Measurements from ENCODE around the gene GLCCI1.
A peak's percentile ranks its signal among the peaks of the same experiment; 100 is the strongest.

GLCCI1 gene

DNA sequence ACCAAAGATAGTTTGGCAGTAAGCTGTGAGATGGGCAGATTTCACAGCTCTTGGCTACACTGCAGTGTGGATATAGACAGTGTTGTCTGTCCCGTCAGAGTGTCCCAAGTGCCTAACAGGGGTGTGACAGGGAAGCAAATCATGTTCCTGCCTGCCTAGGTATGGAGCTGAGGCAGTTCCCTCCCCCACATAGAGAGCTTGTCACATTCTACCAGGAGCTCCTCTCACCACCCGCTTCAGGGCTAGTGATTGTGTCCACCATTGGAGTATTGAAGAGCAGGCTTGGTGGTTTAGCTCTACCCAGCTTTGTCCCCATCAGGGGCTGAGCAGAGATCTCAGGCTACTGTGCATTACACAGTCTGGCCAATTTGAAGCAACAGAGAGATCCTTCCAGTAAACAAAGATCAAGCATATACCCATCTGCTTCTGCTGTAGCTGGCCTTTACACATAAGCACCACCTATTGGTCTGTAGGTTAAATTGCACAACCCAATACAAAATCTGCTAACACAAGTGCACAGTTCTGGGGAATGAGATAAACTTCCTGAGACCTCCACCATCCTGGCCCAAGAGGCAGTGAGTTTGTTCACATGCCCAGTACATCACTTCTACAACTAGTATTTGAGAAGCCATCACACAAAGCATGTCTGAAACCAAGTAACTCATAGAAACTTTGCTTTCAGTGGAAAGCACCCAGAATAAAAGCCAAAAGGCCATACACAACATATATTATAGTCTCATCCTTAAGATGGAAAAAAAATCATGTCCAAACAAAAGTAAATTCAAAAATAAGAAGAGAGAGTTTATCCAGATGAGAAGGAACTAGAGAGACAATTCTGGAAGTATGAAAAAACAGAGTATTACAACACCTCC lies 67.3 kb downstream of the GLCCI1 start:
- H4K5ac ChIP-seq (ENCODE audit: low read length): no peak overlapping the region
- no peaks in the 10 kb centered on the region for H3K4me1 ChIP-seq (ENCODE audit: control insufficient read depth, low read depth, low read length)
- H3K79me1 ChIP-seq (ENCODE audit: low read length): no peaks in the 10 kb centered on the region
- H3K4me2 ChIP-seq (ENCODE audit: low read length): no peak overlapping the region
- H2BK120ac ChIP-seq (ENCODE audit: low read depth, low read length): no peak overlapping the region
- no peak overlapping the region for H3K4me3 ChIP-seq (ENCODE audit: low read length)
- H3K36me3 ChIP-seq (ENCODE audit: control insufficient read depth, insufficient read depth, low read length): no peaks in the 10 kb centered on the region
- H3K4ac ChIP-seq (ENCODE audit: low read depth, low read length): no peak overlapping the region
- DNase-seq: peak; percentile 66
- H3K79me2 ChIP-seq (ENCODE audit: control insufficient read depth, insufficient read depth, low read length): no peaks in the 10 kb centered on the region
- H3K27me3 ChIP-seq (ENCODE audit: insufficient read depth, low read length, poor library complexity): no peaks in the 10 kb centered on the region
- H2BK5ac ChIP-seq (ENCODE audit: low read length): no peak overlapping the region
- H3K27ac ChIP-seq (ENCODE audit: low read depth, low read length): no peak overlapping the region
- H3K9ac ChIP-seq (ENCODE audit: low read length): no peak overlapping the region
- no peak overlapping the region for H2BK15ac ChIP-seq (replicated peaks; ENCODE audit: low read depth)
- no peak overlapping the region for H4K8ac ChIP-seq (ENCODE audit: low read depth, low read length)
- no peak overlapping the region for H3K23ac ChIP-seq (ENCODE audit: low read length)
- no peak overlapping the region for H2AK5ac ChIP-seq (ENCODE audit: low read length)
- no peak overlapping the region for H3K18ac ChIP-seq (ENCODE audit: low read length)
- no CpG with 5 or more reads among the region's 2 CpGs for WGBS (ENCODE audit: extremely low coverage, insufficient coverage, low lambda C conversion rate)
- no peak overlapping the region for H3K56ac ChIP-seq (ENCODE audit: low read length)

DNA sequence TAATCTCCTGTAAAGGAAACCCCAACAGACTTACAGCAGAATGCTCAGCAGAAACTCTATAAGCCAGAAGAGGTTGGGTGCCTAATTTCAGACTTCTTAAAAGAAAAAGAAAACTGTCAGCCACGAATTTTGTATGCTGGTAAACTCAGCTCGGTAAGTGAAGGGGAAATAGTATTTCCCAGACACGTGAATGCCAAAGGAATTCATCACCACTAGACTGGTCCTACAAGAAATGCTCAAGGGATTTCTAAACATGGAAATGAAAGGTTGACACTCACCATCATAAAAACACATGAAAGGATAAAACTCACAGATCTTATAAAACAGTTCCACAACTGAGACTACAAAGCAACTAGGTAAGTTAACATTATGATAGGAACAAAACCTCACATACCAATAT lies 68.6 kb downstream of the GLCCI1 start:
- no peaks in the 10 kb centered on the region for H3K4me1 ChIP-seq (ENCODE audit: control insufficient read depth, low read depth, low read length)
- H4K8ac ChIP-seq (ENCODE audit: low read depth, low read length): no peak overlapping the region
- no peak overlapping the region for H3K4me3 ChIP-seq (ENCODE audit: low read length)
- no peaks in the 10 kb centered on the region for H3K79me1 ChIP-seq (ENCODE audit: low read length)
- H3K36me3 ChIP-seq (ENCODE audit: control insufficient read depth, insufficient read depth, low read length): no peaks in the 10 kb centered on the region
- no peak overlapping the region for H4K5ac ChIP-seq (ENCODE audit: low read length)
- H3K4me2 ChIP-seq (ENCODE audit: low read length): no peak overlapping the region
- H2BK15ac ChIP-seq (replicated peaks; ENCODE audit: low read depth): no peak overlapping the region
- H3K56ac ChIP-seq (ENCODE audit: low read length): no peak overlapping the region
- H3K18ac ChIP-seq (ENCODE audit: low read length): no peak overlapping the region
- no peaks in the 10 kb centered on the region for H3K27me3 ChIP-seq (ENCODE audit: insufficient read depth, low read length, poor library complexity)
- H2BK120ac ChIP-seq (ENCODE audit: low read depth, low read length): no peak overlapping the region
- DNase-seq: peak; percentile 9
- no CpG with 5 or more reads among the region's 3 CpGs for WGBS (ENCODE audit: extremely low coverage, insufficient coverage, low lambda C conversion rate)
- H3K23ac ChIP-seq (ENCODE audit: low read length): no peak overlapping the region
- no peak overlapping the region for H3K4ac ChIP-seq (ENCODE audit: low read depth, low read length)
- H2BK5ac ChIP-seq (ENCODE audit: low read length): no peak overlapping the region
- H3K79me2 ChIP-seq (ENCODE audit: control insufficient read depth, insufficient read depth, low read length): no peaks in the 10 kb centered on the region
- H2AK5ac ChIP-seq (ENCODE audit: low read length): no peak overlapping the region
- H3K27ac ChIP-seq (ENCODE audit: low read depth, low read length): no peak overlapping the region
- no peak overlapping the region for H3K9ac ChIP-seq (ENCODE audit: low read length)

DNA sequence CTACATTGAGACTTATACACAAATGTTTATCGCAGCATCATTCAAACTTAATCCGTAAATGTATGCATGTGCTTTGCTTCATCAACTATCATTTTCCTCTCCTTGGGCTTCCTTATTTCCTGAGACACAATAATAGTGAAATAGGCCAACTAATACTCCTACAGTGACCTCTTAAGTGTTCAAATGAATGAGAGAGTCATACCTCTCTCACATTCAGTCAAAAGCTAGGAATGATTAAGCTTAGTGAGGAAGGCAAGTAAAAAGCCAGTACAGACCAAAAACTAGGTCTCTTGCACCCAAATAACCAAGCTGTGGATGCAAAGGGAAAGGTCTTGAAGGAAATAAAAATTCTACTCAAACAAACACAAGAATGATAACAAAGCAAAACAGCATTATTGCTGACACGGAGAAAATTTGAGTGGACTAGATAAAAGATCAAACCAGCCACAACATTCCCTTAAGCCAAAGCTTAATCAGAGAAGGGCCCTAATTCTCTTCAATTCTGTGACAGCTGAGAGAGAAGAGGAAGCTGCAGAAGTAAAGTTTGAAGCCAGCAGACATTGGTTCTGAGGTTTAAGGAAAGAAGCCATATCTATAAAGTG lies 72.3 kb downstream of the GLCCI1 start:
- no peak for DNase-seq
- Histone ChIP-seq H3K56ac (ENCODE audit: low read length) (no peak overlapping the region), H3K23ac (ENCODE audit: low read length) (no peak overlapping the region), H2BK120ac (ENCODE audit: low read depth, low read length) (no peak overlapping the region), H2AK5ac (ENCODE audit: low read length) (no peak overlapping the region), H3K79me2 (ENCODE audit: control insufficient read depth, insufficient read depth, low read length) (no peaks in the 10 kb centered on the region), H3K9ac (ENCODE audit: low read length) (no peak overlapping the region), H3K27ac (ENCODE audit: low read depth, low read length) (no peak overlapping the region), H3K79me1 (ENCODE audit: low read length) (no peaks in the 10 kb centered on the region), H3K4me2 (ENCODE audit: low read length) (no peak overlapping the region), H3K18ac (ENCODE audit: low read length) (no peak overlapping the region), H4K5ac (ENCODE audit: low read length) (no peak overlapping the region), H3K27me3 (ENCODE audit: insufficient read depth, low read length, poor library complexity) (no peaks in the 10 kb centered on the region), H2BK5ac (ENCODE audit: low read length) (no peak overlapping the region), H2BK15ac (replicated peaks; ENCODE audit: low read depth) (no peak overlapping the region), H3K4ac (ENCODE audit: low read depth, low read length) (no peak overlapping the region), H3K4me1 (ENCODE audit: control insufficient read depth, low read depth, low read length) (no peaks in the 10 kb centered on the region), H3K36me3 (ENCODE audit: control insufficient read depth, insufficient read depth, low read length) (no peaks in the 10 kb centered on the region), H3K4me3 (ENCODE audit: low read length) (no peak overlapping the region), H4K8ac (ENCODE audit: low read depth, low read length) (no peak overlapping the region)
- WGBS (ENCODE audit: extremely low coverage, insufficient coverage, low lambda C conversion rate): no CpG with 5 or more reads among the region's 3 CpGs

DNA sequence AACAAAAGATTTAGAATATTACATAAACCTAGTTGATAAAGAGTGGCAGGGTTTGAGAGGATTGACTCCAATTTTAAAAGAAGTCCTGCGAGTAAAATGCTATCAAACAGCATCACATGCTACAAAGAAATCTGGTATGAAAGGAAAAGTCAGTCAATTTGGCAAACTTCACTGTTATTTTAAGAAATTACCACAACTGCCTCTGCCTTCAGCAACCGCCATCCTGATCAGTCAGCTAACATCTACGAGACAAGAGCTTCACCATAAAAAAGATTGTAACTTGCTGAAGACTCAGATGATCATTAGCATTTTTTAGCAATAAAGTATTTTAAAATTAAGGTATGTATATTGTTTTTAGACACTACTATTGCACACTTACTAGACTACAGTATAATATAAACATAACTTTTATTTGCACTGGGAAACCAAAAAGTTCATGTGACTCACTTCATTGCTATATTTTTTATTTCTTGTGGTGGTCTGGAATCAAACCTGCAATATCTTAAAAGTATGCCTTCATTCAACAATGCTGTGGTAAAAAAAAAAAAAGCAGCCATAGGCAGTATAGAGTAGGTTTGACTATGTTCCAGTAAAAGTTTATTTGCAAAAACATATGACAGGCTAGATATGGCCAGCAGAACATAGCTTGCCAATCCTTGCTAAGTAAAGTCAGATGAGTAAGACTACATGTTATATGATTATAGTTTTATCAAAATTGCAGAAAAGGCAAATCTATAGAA lies 74.4 kb downstream of the GLCCI1 start:
- no peak overlapping the region for H3K9ac ChIP-seq (ENCODE audit: low read length)
- H3K4ac ChIP-seq (ENCODE audit: low read depth, low read length): no peak overlapping the region
- H4K5ac ChIP-seq (ENCODE audit: low read length): no peak overlapping the region
- H2AK5ac ChIP-seq (ENCODE audit: low read length): no peak overlapping the region
- H2BK15ac ChIP-seq (replicated peaks; ENCODE audit: low read depth): no peak overlapping the region
- no peak overlapping the region for H3K27ac ChIP-seq (ENCODE audit: low read depth, low read length)
- DNase-seq: no peak
- H2BK120ac ChIP-seq (ENCODE audit: low read depth, low read length): no peak overlapping the region
- no peak overlapping the region for H3K4me2 ChIP-seq (ENCODE audit: low read length)
- no peaks in the 10 kb centered on the region for H3K27me3 ChIP-seq (ENCODE audit: insufficient read depth, low read length, poor library complexity)
- H3K56ac ChIP-seq (ENCODE audit: low read length): no peak overlapping the region
- no peaks in the 10 kb centered on the region for H3K79me1 ChIP-seq (ENCODE audit: low read length)
- H2BK5ac ChIP-seq (ENCODE audit: low read length): no peak overlapping the region
- WGBS (ENCODE audit: extremely low coverage, insufficient coverage, low lambda C conversion rate): no CpG with 5 or more reads among the region's 3 CpGs
- H3K79me2 ChIP-seq (ENCODE audit: control insufficient read depth, insufficient read depth, low read length): no peaks in the 10 kb centered on the region
- H4K8ac ChIP-seq (ENCODE audit: low read depth, low read length): no peak overlapping the region
- no peaks in the 10 kb centered on the region for H3K36me3 ChIP-seq (ENCODE audit: control insufficient read depth, insufficient read depth, low read length)
- H3K4me1 ChIP-seq (ENCODE audit: control insufficient read depth, low read depth, low read length): no peaks in the 10 kb centered on the region
- H3K4me3 ChIP-seq (ENCODE audit: low read length): no peak overlapping the region
- H3K23ac ChIP-seq (ENCODE audit: low read length): no peak overlapping the region
- no peak overlapping the region for H3K18ac ChIP-seq (ENCODE audit: low read length)

DNA sequence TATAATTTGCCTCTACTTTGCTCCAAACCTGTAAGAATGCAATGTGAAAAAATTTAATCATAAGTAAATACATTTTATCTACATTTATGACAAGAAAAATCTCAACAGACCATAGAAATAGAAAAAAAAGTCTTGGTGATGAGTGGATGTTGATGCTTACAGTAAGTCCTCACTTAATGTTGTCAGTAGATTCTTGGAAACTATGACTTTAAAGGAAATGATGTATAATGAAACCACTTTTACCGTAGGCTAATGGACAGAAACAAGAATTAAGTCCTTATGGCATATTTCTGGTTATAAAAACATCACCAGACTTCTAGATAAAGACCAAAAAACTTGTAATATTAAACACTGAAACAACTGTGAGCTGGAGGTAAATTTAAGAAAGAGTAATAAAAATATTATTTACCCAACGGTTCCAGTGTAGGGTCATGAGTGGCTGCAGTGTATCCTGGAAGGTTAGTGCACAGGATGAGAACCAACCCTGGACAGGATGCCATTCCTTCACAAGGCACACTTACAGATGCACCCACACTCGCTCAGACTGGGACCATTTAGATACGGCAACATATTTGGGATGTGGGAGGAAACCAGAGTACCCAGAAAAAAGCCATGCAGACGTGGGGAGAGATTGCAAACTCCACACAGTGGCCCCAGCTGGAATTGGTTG lies 76.3 kb downstream of the GLCCI1 start:
- Histone ChIP-seq H4K8ac (ENCODE audit: low read depth, low read length) (no peak overlapping the region), H2BK5ac (ENCODE audit: low read length) (no peak overlapping the region), H3K79me2 (ENCODE audit: control insufficient read depth, insufficient read depth, low read length) (no peaks in the 10 kb centered on the region), H3K4me1 (ENCODE audit: control insufficient read depth, low read depth, low read length) (no peaks in the 10 kb centered on the region), H3K27ac (ENCODE audit: low read depth, low read length) (no peak overlapping the region), H3K79me1 (ENCODE audit: low read length) (no peaks in the 10 kb centered on the region), H3K4me3 (ENCODE audit: low read length) (no peak overlapping the region), H2BK15ac (replicated peaks; ENCODE audit: low read depth) (no peak overlapping the region), H2AK5ac (ENCODE audit: low read length) (no peak overlapping the region), H3K23ac (ENCODE audit: low read length) (no peak overlapping the region), H3K56ac (ENCODE audit: low read length) (no peak overlapping the region), H2BK120ac (ENCODE audit: low read depth, low read length) (no peak overlapping the region), H4K5ac (ENCODE audit: low read length) (no peak overlapping the region), H3K4ac (ENCODE audit: low read depth, low read length) (no peak overlapping the region), H3K36me3 (ENCODE audit: control insufficient read depth, insufficient read depth, low read length) (no peaks in the 10 kb centered on the region), H3K4me2 (ENCODE audit: low read length) (no peak overlapping the region), H3K18ac (ENCODE audit: low read length) (no peak overlapping the region), H3K9ac (ENCODE audit: low read length) (no peak overlapping the region), H3K27me3 (ENCODE audit: insufficient read depth, low read length, poor library complexity) (no peaks in the 10 kb centered on the region)
- DNase-seq: no peak
- no CpG with 5 or more reads among the region's 5 CpGs for WGBS (ENCODE audit: extremely low coverage, insufficient coverage, low lambda C conversion rate)

Measured in mesendoderm (in vitro differentiated cells).